Left colon (tissue), 2 donors: Measurements from ENCODE around the gene RET. TPM values are rescaled to one million over a fixed set of nuclear protein-coding genes. Genes with fewer than 3 reads are reported as not detected.
A peak's percentile ranks its signal among the peaks of the same experiment; 100 is the strongest.

ENCODE experiments used
- ATAC-seq: fragments of 200-7000 bp; cut with Tn5 transposase; one replicate; pipeline ENCODE4 v1.9.1; 2020; ENCODE audit warnings: mild to moderate bottlenecking, moderate library complexity
- DNase-seq, 2 donors: peaks; one replicate each; pipeline ENCODE4 v3.0.0-alpha.2; 2020
- intact Hi-C, 2 donors: fragments of 100-400 bp; cut with DNase I in 1 of 2; cut with micrococcal nuclease in 1 of 2; formaldehyde crosslinking; loops; one replicate each; pipeline versions ENCODE4 v1.11.2 to v1.14.0; 2022; cut with DNase I, micrococcal nuclease
- total RNA-seq, 2 donors: library from RNA; stranded (reverse); fragmentation: NEBNext Ultra II Directional; extraction: Animal tissue kit (Norgen Biotek cat#: 25700); gene quantifications; one replicate each; pipeline ENCODE4 v1.2.1, GENCODE V29; 2021
- donor health status: DM: no; HTN: no; CAD: no.
- donor health status: DM: yes; HTN: yes; CAD: no.

RET gene
- total RNA-seq, 2 donors from 2014 or later: 1.5 to 1.6 TPM

DNA sequence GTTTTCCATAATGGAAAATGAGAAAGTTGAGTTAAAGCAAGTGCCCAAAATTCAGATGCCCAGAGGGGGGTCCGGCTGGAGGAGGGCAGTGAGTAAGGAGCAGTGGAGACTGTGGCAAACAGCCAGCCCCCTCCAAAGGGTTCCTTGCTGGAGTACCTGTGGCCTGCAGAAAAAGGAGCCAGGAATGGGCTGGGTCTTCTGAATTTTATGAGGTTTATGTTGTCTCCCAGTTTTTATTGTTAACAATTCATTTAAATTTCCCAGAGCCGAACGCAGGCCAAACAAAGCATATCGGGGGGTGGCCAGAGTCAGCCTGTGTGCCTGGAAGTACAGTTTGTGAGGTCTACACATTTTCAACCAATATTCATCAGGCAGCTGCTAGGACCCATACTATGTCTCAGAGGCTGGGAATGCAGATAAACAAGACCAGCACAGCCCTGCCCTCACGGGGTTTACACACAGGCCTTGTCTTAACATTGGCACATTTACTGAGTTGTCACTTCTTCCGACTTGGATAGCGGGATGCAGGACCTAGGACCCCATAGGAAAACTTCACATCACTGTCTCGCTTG, 48.5 kb downstream of the RET start:
- intact Hi-C loops: no loop called here
- DNase-seq: no peak
- no peak for ATAC-seq

DNA sequence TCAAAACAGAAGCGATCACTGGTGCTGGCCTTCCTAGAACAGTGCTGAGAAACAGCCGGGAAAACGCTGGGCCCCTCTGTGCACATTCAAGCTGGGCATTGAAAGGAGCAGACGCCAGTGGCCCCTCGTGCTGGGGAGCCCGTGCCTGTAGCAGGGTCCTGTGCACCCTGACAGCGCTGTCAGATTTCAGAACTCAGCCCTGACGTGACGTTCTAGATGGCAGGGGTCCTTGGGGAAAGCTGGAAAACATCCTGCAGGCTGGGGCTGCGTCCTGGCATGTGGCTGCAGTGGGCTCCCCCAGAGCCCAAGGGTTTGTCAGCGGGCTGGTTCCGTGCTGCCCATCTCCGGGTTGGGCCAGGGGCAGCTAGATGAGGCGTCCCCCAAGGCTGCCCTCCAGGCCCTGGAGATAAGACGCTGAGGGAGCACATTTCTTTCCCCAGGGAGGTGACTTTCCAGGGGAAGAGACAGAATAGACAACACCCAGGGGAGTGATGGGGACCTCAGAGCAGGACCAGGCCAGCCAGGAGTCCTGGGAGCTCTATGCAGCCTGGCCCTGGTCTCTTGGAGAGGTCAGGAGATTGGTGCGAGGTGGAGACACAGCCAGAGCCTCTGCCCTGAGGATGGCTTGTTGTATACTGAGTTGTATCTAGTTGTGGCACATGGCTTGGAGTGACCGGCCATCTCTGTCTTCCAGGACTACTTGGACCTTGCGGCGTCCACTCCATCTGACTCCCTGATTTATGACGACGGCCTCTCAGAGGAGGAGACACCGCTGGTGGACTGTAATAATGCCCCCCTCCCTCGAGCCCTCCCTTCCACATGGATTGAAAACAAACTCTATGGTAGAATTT, 49.2 kb downstream of the RET start:
- ATAC-seq (no peak), DNase-seq (no peak)
- intact Hi-C loops: no loop called here

DNA sequence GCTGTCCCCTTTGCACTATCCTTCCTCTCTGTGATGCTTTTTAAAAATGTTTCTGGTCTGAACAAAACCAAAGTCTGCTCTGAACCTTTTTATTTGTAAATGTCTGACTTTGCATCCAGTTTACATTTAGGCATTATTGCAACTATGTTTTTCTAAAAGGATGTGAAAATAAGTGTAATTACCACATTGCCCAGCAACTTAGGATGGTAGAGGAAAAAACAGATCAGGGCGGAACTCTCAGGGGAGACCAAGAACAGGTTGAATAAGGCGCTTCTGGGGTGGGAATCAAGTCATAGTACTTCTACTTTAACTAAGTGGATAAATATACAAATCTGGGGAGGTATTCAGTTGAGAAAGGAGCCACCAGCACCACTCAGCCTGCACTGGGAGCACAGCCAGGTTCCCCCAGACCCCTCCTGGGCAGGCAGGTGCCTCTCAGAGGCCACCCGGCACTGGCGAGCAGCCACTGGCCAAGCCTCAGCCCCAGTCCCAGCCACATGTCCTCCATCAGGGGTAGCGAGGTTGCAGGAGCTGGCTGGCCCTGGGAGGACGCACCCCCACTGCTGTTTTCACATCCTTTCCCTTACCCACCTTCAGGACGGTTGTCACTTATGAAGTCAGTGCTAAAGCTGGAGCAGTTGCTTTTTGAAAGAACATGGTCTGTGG, 50.0 kb downstream of the RET start:
- intact Hi-C loops: no loop called here
- no peak for DNase-seq
- no peak for ATAC-seq

DNA sequence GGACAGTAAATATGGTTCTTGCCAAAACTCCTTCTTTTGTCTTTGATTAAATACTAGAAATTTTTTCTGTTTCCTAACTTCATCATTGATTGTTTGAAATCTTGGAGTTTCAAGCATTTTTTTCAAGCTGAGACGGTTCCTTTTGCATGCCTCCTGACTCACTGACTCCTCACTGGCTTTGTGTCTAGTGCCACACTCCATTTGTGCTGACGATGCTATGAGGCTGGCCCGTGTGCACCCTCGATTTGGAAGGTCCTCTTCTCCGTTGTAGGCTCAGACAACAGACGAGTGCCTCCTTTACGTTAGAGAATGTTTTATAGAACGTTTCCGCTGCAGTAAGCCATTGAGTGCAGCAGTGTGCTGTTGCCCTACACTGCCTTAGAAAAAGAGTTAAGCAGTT, 50.6 kb downstream of the RET start:
- ATAC-seq (no peak), DNase-seq (no peak)
- intact Hi-C loops: no loop called here

DNA sequence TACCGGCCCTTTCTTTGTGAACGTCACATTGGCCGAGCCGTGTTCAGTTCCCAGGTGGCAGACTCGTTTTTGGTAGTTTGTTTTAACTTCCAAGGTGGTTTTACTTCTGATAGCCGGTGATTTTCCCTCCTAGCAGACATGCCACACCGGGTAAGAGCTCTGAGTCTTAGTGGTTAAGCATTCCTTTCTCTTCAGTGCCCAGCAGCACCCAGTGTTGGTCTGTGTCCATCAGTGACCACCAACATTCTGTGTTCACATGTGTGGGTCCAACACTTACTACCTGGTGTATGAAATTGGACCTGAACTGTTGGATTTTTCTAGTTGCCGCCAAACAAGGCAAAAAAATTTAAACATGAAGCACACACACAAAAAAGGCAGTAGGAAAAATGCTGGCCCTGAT, 51.5 kb downstream of the RET start:
- intact Hi-C loops: no loop called here
- ATAC-seq: no peak
- no peak for DNase-seq

DNA sequence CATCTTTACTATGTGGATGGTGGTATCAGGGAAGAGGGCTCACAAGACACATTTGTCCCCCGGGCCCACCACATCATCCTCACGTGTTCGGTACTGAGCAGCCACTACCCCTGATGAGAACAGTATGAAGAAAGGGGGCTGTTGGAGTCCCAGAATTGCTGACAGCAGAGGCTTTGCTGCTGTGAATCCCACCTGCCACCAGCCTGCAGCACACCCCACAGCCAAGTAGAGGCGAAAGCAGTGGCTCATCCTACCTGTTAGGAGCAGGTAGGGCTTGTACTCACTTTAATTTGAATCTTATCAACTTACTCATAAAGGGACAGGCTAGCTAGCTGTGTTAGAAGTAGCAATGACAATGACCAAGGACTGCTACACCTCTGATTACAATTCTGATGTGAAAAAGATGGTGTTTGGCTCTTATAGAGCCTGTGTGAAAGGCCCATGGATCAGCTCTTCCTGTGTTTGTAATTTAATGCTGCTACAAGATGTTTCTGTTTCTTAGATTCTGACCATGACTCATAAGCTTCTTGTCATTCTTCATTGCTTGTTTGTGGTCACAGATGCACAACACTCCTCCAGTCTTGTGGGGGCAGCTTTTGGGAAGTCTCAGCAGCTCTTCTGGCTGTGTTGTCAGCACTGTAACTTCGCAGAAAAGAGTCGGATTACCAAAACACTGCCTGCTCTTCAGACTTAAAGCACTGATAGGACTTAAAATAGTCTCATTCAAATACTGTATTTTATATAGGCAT, 52.3 kb downstream of the RET start:
- intact Hi-C loops: no loop called here
- ATAC-seq (no peak), DNase-seq (no peak)

DNA sequence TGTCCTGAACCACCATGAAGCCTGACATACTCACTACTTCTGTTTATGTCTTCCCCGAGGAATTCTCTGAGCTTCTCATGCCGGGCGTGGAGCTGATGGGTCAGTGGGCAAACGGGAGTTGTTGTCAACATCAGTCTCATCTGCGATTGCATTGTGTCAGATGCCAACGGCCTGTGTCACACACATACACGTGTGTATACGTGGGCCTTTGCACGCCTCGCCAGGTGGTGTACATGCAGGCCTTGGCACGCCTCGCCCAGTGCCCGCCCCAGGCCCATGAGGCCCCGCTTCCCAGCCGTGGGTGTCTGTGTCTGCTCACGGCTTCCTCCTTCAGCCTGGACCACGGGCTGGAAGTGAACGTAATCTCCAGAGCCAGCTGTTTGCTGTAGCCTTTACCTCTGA, 53.9 kb downstream of the RET start:
- ATAC-seq (no peak), DNase-seq (no peak)
- intact Hi-C loops: no loop called here

DNA sequence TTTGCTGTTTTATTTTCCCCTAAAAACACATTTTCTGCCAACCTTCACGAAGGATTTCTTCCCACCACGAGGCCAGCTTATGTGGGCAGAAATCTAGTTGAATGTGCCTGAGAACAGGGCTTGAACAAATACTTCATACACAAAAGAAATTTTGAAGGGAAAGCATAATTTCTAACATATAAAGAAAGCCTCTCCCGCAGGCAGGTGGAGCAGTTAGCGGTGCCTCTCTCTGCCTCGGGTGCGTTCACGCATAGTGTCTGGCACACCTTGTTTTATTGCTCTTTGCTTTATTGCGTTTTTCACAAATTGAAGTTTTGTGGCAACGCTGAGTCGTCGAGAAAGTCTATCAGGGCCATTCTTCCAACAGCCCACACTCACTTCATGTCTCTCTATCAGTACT, 54.4 kb downstream of the RET start:
- DNase-seq (no peak), ATAC-seq (peak; percentile 50)
- intact Hi-C loops: no loop called here

DNA sequence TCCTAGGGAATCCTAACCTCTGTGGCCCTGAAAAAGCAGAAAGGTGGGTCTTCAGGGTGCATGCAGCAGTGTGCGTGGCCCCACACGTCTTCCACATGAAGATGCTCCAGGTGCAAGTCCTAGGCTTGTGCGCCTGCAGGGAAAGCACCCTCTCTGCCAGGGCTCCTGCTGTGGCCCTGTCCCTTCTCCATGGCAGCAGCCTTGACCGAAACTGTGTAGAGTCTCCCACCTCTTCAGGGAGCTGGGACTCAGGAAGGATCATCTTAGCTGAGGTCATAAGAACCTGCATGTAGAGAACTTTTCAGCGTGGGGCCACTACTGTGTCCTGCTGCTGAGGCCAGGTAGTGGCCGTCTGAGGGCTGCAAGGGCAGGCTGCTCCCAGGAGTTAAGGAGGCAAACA, 55.0 kb downstream of the RET start:
- ATAC-seq (no peak), DNase-seq (no peak)
- intact Hi-C loops: no loop called here

DNA sequence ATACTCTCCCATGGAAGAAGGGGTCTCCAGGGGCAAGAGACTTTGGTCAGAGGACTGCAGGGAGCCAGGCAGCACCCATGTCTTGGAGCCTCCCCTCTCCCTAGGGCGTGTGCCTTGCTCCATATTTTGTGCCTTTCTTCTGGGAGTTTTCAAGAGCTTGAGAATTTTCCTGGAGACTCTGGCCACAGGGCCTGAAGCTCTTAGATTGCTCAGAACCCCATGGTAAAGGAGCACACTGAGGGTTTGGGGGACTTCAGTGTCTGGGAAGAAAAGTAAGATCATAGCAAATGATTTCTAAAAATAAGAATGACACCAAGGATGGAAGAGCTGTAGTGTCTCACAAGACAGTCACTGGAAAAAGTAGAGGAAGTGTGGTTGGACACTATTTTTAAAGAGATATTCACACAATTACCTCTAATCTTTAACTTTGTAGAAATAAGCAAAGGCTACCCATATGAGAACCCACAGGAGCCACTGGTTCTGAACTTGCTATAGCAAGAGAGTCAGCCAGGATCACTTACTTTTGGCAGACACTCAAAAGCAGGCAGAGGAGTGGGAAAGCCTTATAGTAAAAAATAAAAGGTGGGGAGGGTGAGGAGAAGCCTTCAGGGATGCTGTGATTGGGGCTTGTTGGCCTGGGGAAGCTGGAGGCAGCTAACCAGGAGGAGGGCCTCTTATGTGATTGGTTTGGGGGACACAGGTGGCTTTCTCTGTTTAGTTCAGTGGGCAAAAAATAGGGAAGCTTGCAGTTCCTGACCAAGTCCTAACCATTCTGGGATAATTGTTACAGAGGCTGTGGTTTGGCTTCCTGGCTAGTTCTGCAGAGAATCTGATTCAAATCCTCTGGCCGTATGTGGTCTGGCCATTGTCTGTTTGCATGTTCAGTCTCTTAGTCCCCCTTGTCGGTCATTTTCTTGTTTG, 56.3 kb downstream of the RET start:
- no peak for DNase-seq
- no peak for ATAC-seq
- intact Hi-C loops: no loop called here

DNA sequence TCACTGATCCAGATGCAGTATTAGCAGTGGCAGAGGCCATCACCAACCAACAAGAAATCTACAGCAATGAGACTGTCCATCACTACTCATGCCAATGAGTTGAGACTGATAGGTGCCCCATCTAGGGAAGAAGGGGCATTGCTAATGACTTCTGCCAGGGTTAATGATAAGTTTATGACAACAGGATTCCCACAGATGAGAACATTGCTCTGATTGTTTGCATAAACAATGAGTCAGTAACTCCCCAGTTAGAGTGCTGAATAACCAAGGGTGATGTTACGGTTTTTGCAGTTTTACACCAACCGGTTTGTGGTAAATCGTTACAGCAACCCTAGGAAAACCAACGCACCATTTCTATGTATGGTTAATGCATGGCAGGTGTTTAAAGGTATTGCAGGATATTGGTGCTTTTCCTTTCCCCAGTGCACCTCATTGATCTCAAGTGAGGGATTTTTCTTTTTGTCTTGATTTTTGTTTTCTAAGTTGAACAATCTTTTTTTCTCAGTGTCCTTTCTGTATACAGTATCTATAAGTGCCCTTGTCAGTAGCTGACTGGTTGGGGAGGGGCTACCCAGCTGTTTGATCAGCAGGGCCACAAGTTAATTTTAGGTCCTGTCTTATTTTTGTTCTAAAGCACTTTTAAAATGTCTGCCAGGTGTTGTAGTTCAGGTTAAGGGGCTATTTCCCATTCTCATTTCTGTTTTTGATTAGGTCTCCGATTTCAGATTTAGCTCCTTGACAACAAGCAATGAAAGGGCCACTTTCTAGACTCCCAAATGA, 57.4 kb downstream of the RET start:
- ATAC-seq (no peak), DNase-seq (no peak)
- intact Hi-C loops: no loop called here

DNA sequence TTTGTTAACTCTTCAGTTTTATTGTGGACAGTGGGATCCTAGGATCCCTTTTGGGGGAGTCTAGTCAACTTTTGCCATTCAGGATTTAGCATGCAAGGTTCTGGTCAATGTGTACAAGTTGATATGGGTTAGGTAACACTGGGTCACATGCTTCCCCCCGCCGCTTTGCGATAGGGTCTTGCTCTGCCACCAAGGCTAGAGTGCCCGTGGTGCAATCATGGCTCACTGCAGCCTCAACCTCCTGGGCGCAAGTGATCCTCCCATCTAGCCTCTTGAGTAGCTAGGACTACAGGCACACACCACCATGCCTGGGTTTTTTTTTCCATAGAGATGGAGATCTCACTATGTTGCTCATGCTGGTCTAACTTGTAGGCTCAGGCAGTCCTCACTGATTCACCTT, 58.2 kb downstream of the RET start:
- ATAC-seq (no peak), DNase-seq (no peak)
- intact Hi-C loops: no loop called here

DNA sequence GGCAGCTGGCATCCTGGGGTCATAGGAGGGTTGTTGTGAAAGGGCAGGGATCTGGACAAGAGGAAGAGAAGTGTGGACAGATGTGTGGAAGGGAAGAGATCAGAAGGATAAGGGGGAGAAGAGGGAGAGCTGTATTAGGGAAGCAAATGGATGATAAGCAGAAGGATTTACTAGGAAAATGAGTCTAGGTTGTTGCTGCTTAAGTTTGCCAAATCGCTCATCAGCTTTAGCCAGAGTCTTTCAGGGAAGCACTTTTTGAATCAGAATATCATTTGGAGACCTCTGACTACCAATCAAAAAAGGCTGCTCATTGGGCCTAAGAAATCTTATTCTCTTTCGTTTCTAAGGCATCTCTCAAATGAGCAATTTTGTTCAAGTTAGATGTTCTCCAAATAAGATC, 58.8 kb downstream of the RET start:
- ATAC-seq (no peak), DNase-seq (no peak)
- intact Hi-C loops: no loop called here

DNA sequence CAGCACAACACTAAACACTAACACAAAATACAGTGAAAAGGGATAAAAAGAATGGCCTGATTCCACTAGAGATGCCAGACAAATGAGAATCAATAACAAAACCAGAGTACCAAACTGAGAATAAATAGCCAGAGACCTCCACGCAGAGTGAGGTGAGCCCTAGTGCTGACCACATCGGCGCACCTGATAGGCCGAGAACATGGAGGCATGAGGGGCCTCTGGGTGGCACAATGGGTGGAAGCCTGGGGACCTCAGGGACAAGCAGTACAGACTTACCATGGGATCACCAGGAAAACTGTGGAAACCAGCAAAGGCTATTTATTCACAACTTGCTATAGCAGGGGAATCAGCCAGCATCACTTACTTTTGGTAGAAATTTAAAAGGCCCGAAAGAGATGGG, 59.6 kb downstream of the RET start:
- DNase-seq (no peak), ATAC-seq (no peak)
- intact Hi-C loops: no loop called here

DNA sequence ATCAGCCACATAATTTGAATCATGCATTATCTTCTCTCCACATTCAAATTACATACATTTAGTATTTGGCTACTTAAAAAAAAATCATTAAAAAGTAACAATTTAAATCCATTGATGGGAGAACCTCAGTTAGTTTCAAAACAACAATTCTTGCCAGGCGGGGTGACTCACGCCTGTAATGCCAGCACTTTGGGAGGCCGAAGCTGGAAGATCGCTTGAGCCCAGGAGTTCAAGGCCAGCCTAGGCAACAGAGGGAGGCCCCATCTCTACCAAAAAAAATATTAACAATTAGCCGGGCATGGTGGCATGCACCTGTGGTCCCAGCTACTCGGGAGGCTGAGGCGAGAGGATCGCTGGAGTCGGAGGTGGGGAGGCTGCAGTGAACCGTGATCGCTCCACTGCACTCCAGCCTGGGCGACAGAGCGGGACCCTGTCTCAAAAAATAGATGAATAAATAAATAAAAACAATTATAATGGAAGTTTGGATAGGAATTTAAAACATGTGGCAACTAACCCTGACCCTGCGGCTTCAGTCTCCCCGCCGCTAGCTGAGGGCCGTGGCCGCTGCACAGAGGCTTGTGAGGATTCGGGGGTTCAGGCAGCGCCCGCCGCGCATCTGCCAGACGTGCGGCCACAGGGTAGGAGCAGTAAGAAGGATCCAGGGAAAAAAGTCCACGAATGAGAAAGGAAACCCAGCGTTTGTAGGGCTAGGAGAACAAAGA, 60.3 kb downstream of the RET start:
- DNase-seq (no peak), ATAC-seq (no peak)
- intact Hi-C loops: no loop called here

DNA sequence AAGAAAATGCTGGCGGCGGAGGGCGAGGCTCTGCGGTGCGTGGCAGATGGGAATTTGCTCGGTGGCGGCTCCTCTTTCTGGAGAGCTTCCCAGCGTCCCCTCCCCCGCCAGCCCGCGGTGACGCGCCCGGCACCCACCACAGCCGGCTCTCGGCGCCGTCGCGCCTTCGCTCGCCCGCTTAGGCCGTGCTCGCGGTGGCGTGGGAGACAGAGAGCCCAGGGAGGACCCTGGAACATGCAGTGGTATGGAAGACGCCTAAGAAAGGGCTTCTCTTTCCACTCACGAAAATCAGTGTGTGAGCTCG, 60.8 kb downstream of the RET start:
- intact Hi-C loops: no loop called here
- peak in 1 of 2 donors; percentile 60 for DNase-seq

DNA sequence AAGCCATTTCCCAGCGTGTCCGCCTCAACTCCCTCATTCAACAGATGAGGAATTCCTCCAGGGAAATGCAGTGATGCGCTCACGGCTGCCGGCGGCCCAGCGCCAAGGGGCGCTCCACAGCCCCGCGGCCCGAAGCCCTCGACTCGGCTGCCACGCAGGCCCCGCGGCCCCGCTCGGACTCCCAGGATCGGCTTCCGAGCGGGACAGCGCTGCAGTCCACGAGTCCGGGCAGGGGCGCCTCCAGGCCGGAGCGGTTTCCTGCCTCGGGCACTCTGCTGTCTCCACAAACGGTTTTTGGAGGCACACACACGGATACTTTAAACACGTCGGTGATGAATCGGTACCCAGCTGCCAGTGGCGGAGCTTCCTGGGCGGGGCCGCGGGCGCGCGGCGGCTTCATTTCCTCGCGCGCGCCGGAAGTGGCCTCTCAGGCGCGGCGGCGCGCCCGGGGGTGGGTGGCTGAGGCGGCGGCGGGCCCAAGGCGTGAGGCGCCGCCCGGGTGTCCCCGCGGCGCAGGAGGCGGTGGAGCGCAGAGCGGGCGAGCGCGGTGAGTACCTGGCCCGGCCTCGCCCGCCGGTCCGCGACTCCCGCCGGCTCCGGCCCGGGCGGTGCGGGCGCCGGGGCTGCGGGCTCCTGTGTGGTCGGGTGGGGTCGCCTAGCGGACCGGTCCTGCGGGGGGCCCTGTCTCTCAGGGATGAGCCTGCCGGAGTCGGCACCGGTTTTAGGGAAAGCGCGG, 61.3 kb downstream of the RET start, which contains the start of gene CSGALNACT2:
Gene CSGALNACT2, plus strand, starts transcription at position 425 of the 736 bp plus-strand sequence. CDS start 16,705 bp downstream, outside the sequence.
- ATAC-seq (peak; percentile 98), DNase-seq (peak; percentile 82 to 91)
- intact Hi-C loops: no loop called here

More for the DNA sequence above, 60.8 kb downstream of the RET start:
- ATAC-seq: peak; percentile 40
